Measurements from ENCODE around the gene ANO8.
"Not testable (repeated sequence)": the region's sequence is repeated elsewhere in the genome, so short reads cannot be mapped to it uniquely, and the experiment has no call there.

Gene ANO8

GRCh38 chr19:17279436-17279835, 55.2 kb downstream of the ANO8 start:
- Histone ChIP-seq H3K9ac (ENCODE audit: low read depth, low read length) (no peak overlapping the region), H3K9me3 (ENCODE audit: insufficient read depth, low read depth, low read length) (no peaks in the 10 kb centered on the region), H3K27ac (ENCODE audit: low read length) (no peak overlapping the region), H3K36me3 (ENCODE audit: insufficient read depth, low read depth, low read length) (peaks cover 39% of the 10 kb centered on the region), H3K4me3 (ENCODE audit: low read length) (no peak overlapping the region), H3K27me3 (ENCODE audit: insufficient read depth, low read length) (peaks cover 24% of the 10 kb centered on the region), H3K4me1 (ENCODE audit: insufficient read depth, low read length) (no peaks in the 10 kb centered on the region)

DNA sequence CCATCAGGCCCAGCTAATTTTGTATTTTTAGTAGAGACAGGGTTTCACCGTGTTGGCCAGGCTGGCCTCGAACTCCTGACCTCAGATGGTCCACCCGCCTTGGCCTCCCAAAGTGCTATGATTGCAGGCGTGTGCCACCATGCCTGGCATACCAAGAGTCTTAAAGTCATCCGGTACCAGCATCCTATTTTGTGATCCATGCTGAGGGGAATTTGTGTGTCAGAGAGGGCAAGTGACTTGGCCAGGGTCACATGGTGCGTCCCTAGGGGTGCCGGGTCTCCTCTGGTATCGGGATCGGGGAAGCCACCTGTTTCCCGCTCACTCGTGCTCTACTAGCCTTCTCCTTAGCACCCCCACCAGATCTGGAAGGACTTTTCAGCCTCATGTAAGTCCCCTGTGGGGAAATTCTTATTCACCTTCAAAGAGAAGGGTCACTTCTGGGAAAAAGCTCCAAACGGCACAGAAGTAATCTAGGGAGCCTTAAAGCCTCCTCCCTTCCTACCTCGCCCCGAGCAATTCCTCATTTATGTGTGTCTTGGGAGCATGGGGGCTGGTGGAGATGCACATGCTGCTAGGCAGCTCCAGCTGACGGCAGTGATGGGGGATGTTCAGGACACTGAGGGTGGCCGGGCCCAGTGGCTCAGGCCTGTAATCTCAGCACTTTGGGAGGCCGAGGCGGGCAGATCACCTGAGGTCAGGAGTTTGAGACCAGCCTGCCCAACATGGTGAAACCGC, 59.0 kb downstream of the ANO8 start:
- Histone ChIP-seq H3K27me3 (ENCODE audit: insufficient read depth, low read length) (no peaks in the 10 kb centered on the region), H3K9ac (ENCODE audit: low read depth, low read length) (no peak overlapping the region), H3K4me1 (ENCODE audit: insufficient read depth, low read length) (no peaks in the 10 kb centered on the region), H3K27ac (ENCODE audit: low read length) (no peak overlapping the region), H3K4me3 (ENCODE audit: low read length) (no peak overlapping the region), H3K9me3 (ENCODE audit: insufficient read depth, low read depth, low read length) (no peaks in the 10 kb centered on the region), H3K36me3 (ENCODE audit: insufficient read depth, low read depth, low read length) (peaks cover 66% of the 10 kb centered on the region)

DNA sequence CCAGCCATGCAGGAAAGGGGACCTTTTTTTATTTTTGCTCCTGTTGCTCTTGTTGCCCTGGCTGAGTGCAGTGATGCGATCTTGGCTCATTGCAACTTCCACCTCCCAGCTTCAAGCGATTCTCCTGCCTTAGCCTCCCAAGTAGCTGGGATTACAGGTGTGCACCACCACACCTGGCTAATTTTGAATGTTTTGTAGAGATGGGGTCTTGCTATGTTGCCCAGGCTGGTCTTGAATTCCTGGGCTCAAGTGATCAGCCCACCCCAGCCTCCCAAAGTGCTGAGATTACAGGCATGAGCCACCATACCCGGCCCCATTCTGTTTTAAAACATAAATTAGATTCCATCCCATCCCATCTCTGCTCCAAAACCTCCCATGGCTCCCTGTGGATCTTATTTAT, 59.8 kb downstream of the ANO8 start:
- H3K4me1 ChIP-seq (ENCODE audit: insufficient read depth, low read length); H3K4me3 ChIP-seq (ENCODE audit: low read length); H3K9me3 ChIP-seq (ENCODE audit: insufficient read depth, low read depth, low read length); H3K27ac ChIP-seq (ENCODE audit: low read length); H3K9ac ChIP-seq (ENCODE audit: low read depth, low read length); H3K27me3 ChIP-seq (ENCODE audit: insufficient read depth, low read length): not testable (repeated sequence)
- H3K36me3 ChIP-seq (ENCODE audit: insufficient read depth, low read depth, low read length) = peaks cover 72% of the 10 kb centered on the region

Measured in iPS-20b (cell line).